Measurements from ENCODE around the gene IRX6.

Gene IRX6

DNA sequence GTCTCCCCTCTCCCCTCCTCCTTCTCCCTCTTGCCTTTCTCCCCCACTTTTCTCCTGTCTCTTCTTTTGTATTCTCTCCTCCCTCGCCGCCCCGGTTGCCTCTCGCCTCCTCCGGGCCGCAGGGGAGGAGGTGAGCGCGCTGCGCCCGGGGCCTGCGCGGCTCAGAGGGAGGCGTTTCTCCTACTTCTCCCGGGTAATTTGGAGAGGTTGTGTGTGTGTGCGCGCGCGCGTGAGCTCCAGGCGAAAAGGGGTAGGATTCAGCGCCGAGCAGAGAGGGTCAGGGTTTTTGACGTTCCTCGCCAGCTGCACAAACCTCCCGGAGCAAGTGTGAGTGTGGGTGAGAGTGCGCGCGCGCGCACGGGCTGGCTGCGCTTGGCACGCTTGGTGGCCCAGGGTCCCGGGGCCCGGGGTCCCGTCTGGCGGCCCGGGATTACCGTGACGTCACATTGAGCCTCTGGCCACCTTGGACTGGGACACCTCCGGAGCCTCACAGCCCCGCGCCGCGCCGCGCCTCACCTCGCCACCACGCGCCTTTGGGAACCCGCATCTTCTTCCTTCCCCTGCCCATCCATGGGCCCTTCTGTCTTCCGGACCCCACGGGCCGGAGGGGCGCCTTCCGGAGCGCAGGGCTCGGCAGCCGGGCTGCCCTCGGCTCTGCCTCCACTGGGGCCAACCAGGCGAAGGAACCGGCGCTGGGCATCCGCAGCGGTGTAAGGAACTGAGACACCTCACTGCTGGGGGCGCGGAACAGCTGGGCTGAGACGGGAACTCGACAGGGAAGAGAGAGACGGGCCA, 479 bp downstream of the IRX6 start:
- no peak for DNase-seq

- no peak for DNase-seq
Measured at GRCh38 chr16:55325080-55325447, 1.1 kb downstream of the IRX6 start.

- no peak for DNase-seq
Measured at GRCh38 chr16:55325458-55326109, 1.6 kb downstream of the IRX6 start.

DNA sequence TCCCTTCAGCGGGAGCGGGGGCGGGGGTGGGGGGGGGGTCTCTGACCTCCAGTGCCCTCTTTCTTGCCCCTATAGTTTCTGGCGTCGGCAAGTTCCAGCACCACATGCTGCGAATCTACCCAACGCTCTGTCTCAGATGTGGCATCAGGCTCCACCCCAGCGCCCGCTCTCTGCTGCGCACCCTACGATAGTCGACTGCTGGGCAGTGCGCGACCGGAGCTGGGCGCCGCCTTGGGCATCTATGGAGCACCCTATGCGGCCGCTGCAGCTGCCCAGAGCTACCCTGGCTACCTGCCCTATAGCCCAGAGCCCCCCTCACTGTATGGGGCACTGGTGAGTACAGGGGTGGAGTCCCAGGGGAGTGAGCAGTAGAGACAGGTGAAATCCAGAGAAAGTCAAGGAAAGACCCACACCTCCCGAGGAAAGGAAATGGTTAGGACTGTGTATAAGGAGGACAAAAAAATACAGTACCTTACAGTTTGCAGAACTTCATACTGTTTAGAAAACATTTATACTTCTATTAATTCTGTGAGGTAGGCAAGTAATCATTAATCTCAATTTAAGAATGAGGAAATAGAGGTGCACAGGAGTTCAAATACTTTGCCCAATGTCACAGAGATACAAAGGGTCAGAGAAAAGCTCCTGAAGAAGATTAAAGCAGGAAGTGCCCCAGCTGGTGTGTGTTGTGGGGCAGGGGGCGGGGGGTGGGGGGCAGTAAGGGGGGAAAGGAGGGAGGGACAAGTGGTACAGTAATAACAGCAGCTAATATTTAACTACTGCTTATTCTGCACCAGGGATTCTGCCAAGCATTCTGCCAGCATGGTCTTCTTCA, 2.5 kb downstream of the IRX6 start:
- no peak for DNase-seq

- no peak for DNase-seq
Measured at GRCh38 chr16:55328611-55329569, 4.9 kb downstream of the IRX6 start.

DNA sequence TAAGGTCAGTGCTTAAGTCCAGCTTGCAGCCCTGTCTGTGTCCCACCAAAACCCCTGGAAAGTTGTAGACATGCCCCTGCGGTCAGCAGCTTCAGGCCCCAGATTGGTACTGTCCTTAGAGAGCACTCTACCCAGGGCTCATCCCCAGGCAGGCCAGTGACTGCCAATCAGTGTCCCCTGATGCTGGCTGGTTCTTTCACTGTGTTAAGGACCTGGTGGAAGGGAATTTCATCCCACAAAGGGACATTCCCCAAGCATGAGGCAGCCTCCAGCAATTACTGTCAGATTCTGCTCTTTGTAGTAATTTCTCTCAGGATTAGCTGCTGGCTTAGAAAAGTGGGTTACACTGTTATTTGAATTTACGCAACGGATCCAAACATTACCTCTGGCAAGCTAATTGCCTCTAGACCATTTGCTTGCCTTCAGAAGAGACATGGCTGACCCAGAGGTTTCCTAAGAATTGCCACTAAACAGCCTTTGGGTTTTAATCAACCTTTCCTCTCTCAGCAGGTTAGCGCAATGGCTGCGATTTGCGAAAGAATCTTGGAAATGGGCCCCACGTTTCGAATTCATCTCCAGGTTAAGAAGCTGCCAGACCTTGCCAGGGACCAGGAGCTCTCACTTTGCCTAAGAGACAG, 5.9 kb downstream of the IRX6 start:
- no peak for DNase-seq

- DNase-seq = no peak
Measured at GRCh38 chr16:55330781-55331647, 7.0 kb downstream of the IRX6 start.

DNA sequence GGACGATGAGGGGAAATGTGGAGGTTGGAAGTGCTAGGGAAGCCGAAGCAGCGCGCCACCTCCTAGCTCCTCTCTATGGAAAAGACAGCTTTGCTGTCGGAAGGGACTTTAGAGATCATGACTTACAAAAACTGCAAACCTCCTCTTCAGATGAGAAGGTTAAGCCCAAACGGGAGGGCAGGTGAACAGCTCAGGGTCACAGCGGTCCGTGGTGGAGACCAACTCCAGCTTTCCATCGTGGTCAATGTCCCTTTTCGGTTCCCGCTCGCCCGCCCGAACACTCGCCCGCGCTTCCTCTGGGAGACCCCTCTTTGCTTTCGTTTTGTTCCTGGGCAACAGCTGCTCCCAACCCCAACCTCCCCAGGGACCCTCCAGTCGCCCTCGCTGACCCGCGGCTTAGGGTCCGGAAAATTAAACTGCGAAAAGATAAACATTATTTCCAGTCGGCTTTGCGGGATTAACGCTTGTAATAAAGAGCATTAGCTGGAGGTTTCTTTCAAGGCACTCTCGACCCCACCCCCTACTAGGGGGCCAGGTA, 7.7 kb downstream of the IRX6 start:
- no peak for DNase-seq

DNA sequence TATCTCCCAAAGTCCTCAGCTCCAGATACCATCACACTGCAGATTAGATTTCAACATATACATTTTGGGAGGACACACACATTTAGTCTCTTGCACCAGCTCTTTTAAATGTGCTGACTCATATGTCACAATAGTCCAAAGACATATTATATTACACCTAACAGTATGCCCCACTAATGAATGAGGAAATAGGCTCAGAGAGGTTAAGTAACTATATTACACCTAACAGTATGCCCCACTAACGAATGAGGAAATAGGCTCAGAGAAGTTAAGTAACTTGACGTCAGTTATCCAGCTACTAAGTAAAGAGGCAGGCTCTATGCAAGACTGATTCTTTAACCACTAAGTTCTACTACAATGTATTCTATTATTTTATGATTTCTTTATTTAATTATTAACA, 9.7 kb downstream of the IRX6 start:
- DNase-seq = no peak

DNA sequence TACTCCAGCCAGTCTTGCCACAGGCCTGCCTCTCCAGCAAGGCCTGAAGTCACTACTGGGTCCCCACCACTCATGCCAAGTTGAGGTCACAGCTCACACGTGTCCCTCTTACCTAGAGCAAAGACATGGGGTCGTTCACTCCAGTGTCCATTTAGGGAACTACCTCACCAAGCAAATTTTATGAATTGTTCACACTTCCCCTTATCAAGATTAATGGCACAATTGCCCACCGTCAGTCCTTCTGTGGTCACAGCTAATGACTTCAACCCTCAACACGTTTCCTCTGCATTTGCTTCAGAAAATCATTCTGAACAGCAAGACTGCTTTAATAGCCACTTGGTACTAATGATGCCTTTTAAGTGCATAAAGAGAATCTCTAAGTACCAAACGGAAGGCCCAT, 14.6 kb downstream of the IRX6 start:
- DNase-seq = no peak

DNA sequence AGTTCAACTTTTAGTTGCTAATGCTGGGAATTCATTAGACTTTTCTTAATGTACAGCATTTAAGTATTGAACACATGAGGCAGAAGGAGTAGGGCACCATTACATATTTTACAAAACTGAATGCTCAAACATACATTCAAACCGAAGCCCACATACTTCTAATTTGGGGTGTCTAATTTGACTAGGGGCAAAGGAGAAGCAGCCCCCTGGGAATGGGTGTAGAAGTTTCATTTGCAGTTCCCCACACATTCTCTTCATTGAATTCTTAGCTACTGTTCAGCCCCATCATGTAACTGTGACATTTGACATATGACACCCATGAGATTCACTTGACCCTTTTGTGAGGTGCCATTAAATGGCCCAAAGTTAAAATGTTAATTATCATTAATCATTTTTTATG, 16.4 kb downstream of the IRX6 start:
- no peak for DNase-seq

DNA sequence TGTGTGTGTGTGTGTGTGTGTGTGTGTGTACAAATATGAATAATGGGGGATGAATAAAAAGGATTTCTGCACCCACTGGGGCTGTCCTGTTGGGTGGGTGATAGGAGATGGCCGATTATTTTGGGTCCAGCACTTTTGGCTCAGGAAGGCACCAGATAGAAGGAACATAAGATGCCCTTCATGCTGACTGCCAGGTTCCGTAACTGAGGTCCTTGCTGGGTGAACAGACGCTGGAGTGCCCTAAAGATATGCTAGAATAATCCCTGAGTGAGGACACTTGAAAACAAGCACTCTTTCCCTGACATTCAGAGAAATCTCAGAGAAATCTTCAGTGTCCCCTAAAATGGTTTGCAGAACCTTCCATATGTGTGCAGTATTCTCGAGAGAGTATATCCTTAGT, 17.7 kb downstream of the IRX6 start:
- DNase-seq = no peak

DNA sequence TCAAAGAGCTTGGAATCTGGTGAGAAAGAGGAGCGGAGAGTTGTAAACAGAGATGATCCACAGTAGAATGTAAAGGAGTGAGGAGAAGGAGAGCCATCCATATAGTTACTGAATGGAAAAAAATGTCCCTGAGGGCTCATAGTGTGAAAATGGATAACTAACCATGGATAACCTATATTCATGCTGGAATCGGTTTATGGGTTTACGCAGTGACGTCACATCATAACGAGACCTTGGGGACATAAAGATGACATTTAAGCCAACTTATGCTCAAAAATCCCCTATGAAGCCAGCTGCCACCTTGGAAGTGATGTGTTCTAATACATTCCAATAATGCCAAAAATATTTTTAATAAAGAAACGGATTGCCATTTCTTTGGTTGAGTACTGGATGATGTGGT, 22.5 kb downstream of the IRX6 start:
- no peak for DNase-seq

DNA sequence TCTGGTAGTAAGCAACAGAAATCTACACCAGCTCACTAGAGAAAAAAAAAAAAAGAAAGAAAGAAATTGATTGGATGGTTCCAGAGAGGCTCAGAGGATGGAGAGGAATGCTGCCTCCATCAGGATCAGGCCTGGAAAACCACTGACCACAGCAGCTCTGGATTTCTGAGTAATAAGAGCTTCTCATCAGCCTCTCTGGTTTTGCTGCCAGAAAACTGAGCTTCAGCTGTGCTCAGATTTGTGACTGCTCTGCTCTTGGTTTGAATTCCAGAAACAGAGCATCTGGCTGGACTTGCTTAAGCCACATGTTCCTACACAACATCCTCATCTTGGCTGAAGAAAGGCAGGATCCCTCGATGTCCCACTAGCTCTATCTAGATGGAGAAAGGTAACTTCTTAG, 25.9 kb downstream of the IRX6 start:
- no peak for DNase-seq

DNA sequence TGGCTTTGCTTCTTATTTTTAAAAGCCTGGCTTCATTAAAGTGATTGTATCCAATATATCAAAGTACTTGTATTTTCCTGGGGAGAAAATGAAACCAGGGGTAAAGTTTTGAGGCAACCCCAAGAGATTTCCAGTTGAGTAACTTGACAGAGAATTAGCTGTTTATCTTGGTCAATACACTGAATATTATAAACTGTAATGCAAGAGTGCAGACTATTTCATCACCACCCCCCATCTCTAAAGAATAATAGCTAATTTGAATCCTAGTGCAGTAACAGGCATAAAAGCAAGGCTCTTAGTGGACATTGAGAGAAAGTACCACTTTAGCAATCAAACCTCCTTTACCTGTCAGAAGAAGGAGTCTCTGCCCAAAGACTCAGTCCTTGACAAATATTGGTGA, 27.0 kb downstream of the IRX6 start:
- no peak for DNase-seq

DNA sequence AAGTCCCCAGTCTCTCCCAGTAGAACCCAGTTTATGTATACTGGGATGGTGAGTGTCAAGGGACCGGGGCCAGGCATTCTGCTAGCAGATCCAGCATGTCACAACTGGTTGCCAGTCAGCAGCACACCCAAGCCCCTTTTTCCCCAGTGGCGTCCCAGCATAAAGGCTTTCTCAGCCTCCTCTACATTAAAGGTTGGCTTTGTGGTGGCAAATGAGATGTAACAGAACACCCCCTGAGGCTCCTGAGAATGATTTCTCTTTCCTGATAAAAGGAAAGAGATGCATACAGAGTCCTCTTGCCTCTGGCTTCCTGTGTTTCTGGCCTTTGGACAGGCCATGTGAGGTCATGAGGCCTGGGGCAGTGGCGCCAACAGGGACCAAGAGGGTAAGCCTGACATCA, 27.9 kb downstream of the IRX6 start:
- DNase-seq = no peak

DNA sequence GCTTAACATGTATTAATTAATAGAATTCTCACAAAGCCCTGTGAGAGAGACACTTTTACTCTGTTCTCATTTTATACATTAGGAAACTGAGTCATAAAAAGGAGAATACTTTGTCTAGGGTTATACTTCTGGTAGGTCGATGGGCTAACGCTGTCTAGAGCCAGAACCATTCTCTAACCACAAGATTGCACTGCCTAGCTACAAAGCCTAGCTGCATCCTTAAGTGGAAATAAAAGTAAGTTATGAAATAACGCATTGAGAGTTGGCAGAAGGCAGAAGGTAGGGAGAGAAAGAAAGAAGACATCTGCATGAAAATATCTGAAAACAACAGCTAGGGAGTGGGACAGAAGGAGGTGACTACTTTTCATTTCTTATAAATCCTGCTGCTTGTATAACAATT, 33.2 kb downstream of the IRX6 start:
- DNase-seq = no peak

GRCh38 chr16:55359946-55360345, 35.9 kb downstream of the IRX6 start:
- no peak for DNase-seq

DNA sequence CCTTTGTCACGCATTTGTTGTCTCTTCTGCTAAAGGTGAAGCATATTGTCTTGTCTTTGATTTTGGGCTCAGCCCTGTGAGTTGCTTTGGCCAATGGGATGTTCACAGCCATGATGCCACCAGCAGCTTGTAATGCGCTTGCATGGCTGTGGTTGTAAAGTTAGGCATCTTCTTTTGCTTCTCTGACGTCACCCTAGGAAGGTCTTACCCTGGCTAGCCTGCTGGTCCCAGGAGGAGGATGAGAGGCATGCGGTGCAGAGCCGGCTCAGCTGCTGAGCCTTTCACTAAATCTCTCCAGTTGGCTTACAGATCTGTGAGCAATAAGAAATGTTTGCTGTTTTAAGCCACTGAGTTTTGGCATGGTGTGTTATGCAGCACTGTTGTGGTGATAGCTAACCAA, 40.8 kb downstream of the IRX6 start:
- DNase-seq = no peak

DNA sequence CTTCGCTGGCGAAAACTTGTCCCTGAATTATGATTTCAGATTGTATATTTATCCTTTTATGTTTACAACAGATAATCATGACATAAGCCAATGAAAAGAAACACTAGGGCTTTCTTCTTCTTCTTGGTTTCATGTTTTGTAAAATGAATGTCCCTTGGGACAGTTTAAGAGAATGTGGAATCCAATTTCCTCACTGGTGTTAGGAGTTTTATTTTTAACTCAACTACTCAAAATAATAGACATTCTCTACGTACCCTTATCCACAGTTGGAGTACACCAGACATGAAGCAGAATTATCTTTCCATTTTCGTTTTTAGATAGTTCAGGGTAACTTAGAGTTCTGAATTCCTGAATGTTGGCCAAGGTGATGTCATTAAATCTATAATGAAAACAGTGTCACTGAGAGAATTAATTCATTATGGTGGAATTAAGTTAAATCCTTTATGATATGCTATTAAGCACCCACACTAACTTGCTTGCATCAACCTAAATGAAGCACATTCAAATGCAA, 43.4 kb downstream of the IRX6 start:
- no peak for DNase-seq

Measured in NCI-H526 treated with DMSO at 0.1 percent for 48 hours (cell line).